GM21529 (cell line): Measurements from ENCODE around the gene FAM156B.
"Not testable (repeated sequence)": the region's sequence is repeated elsewhere in the genome, so short reads cannot be mapped to it uniquely, and the experiment has no call there.

Source experiments
- ATAC-seq: cut with Tn5 transposase; IDR thresholded peaks from one replicate; pipeline ENCODE4 v1.9.1; 2021; ENCODE audit not compliant: unreplicated experiment

The FAM156B gene

GRCh38 chrX:52896855-52897709 is at the start of gene FAM156B:
Gene FAM156B (plus strand): TSS chrX:52897330. CDS start chrX:52907226, 9,896 bp downstream.
- peak; percentile 81 for ATAC-seq

GRCh38 chrX:52852110-52852860 is 44.8 kb upstream of the FAM156B start:
- no peak for ATAC-seq

GRCh38 chrX:52856991-52857525 is 40.1 kb upstream of the FAM156B start:
- ATAC-seq, result not testable (repeated sequence)

DNA sequence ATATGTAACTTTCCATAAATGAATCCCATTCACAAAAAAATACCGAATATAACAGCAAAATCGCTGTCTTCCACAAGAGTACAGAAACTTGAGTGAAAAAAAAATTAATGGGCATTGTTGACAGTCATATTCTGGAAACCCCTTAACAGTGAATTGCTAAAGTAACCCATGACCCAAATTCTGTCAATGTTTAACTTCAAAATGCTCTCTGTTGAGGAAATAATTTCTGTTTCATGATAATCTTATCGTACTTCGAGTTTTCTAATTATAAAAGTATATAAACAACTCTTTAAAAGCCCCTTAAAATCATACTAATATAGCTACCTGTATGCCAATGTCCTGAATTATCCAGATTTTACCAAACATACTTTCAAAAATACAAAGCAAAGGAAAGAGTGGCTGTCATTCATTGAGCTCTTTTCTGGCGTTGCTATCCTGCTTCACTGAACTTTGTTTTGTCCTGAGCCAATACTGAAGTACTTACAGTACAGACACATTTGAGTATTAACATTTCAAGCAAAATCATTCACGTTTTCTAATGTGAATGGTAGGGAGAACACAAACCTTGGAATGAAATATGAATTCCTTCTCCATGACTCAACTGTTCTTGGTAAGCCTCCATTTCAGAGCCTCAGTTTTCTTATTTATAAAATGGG is 31.7 kb upstream of the FAM156B start:
- ATAC-seq, result no peak

- ATAC-seq, result no peak
These were observed 29.4 kb upstream of the FAM156B start, which contains the start of gene XAGE3 for GRCh38 chrX:52867610-52868348. Gene XAGE3 (minus strand): TSS chrX:52868083. CDS start chrX:52867133, 950 bp downstream.

- no peak for ATAC-seq
These were observed 27.1 kb upstream of the FAM156B start for GRCh38 chrX:52870046-52870445.

- not testable (repeated sequence) for ATAC-seq
These were observed 23.3 kb upstream of the FAM156B start for GRCh38 chrX:52873825-52874224.

DNA sequence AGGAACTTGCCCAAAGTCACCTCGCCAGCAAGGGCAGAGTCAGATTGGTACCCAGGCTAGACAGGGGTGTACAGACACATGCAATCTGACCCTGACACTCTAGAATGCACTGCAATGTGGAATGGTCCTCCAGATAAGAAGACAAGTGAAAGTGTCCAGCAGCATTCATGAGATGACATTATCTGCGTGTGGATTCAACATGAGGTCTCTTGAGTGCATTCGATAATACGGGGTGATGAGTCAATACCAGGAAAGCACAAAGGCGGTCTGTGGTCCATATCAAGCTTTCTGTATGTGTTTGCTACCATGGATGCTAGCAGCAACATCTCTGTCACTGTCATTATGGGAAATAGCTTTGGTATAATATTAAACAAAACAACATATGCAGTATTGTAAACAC is 22.5 kb upstream of the FAM156B start:
- ATAC-seq, result no peak

GRCh38 chrX:52875436-52875835 is 21.7 kb upstream of the FAM156B start:
- ATAC-seq, result not testable (repeated sequence)

GRCh38 chrX:52876386-52876785 is 20.7 kb upstream of the FAM156B start:
- ATAC-seq, result not testable (repeated sequence)

- ATAC-seq, result not testable (repeated sequence)
These were observed 9.7 kb upstream of the FAM156B start for GRCh38 chrX:52887459-52887858.

- ATAC-seq, result not testable (repeated sequence)
These were observed 9.0 kb upstream of the FAM156B start for GRCh38 chrX:52888090-52888489.

DNA sequence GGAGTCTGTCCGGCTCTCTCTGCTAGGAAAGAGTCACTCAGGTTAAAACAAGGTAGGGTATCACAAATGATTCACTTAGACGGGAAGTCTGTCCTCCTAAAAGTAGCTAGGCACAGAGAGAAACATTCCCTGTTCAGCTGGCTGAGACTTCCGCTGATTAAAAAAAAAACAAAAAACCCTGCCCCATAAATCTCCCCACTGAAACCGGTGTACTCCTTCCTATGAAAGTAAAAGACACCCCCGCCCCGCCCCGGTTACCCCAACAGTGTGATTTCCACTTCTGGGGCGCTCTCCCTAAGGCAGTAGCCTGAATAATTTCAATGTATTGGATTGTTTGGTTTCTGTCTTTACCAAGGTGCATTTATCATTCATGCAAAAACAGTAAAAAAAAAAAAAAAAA is 692 bp upstream of the FAM156B start:
- ATAC-seq, result peak; percentile 33

DNA sequence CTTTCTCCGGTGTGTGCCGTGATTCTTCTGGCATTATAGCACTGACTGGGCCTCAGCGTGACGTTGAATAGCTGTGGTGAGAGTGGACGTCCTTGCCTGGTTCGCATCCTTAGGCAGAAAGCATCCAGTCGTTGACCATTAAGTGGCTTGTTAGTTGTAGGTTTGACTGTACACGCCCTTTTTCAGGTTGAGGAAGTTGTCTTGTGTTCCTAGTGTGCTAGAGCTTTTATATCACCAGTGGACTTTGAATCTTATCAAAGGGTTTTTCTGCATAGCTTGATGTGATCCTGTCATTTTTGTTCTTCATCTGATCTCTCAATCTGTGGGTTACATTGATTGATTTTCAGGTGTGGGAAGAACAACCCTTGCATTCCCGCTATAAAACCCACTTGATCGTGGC is 8.4 kb downstream of the FAM156B start:
- ATAC-seq, result not testable (repeated sequence)

GRCh38 chrX:52906072-52906471 is 8.9 kb downstream of the FAM156B start:
- ATAC-seq, result not testable (repeated sequence)

GRCh38 chrX:52907137-52907536 is 10.0 kb downstream of the FAM156B start:
- not testable (repeated sequence) for ATAC-seq

DNA sequence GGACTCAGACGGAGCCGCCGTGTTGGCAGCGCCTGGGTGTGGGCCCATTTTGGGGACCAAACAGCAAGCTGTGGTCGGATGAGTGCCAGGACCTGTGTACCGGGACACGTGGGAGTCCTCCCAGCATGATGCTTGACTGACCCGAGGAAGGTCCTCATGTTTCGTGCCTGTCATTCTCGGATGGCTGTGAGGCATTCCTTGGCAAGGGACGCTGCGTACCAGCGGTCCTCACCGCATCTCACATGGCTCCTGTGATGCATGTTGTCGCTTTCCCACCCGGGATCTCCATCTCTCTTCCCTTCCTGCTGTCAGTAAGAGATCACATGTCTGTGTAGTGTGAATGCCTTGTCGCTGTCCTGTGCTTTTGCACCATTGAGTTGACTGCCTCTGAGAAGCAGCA is 10.8 kb downstream of the FAM156B start:
- not testable (repeated sequence) for ATAC-seq

DNA sequence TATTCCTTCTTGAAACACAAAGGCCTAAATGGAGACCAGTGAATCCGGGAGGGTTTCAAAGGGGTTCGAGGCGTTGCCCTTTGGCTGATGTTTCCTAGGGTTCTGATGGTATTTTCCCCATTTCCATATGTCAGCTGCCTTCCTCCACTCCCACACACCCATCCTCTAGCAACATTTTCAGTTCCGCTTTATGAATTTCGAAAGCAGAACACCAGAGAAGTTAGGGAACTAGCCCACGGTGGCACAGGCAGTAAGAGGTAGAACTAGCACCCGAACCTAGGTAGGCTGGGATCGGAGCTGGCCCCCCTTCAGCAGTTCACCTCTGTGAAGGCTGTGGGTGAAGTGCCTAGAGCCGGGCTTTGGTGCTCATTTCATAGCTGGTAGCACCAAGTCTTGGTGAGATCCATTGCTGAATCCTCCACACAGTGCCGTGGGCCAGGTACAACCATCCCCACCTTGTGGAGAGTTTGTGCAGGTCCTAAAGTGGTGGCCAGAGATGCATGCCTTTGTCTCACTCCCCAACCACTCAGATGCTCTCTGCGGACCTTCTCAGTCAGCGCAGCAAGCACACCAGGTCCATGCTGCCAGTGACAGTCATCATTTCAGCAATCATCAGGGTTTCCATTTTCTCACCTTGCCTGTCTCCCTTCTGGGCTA is 12.3 kb downstream of the FAM156B start:
- not testable (repeated sequence) for ATAC-seq

DNA sequence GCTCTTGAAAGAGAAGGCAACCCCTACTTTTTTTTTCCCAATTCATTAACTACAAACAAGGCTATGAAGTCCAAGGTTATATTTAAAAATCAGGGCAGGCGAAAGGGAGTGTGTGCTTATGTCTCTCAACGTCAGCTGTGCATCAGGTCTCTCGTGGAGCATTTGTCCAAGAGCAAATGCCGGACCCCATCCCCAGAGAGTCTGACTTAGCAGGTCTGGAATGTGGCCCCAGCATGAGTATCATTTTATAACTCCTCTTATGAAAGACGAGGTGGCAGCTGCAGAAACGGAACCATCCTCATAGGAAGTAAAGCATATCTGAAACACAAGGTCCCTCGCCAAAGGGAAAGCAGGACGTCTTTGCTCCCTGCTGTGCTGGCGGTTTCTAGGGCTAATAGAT is 16.6 kb downstream of the FAM156B start:
- ATAC-seq, result not testable (repeated sequence)

GRCh38 chrX:52914704-52915103 is 17.6 kb downstream of the FAM156B start:
- not testable (repeated sequence) for ATAC-seq
